Right renal cortex interstitium (tissue), 3 donors: ENCODE measurements around the gene ROPN1. TPM values are rescaled to one million over a fixed set of nuclear protein-coding genes. Genes with fewer than 3 reads are reported as not detected.
"Not testable (repeated sequence)": the region's sequence is repeated elsewhere in the genome, so short reads cannot be mapped to it uniquely, and the experiment has no call there.

ENCODE experiments used
- DNase-seq, 3 donors: peaks; one replicate each; pipeline ENCODE4 v3.0.0-alpha.2; 2013; ENCODE audit warnings: low read depth in 3 of 3, low spot score in 2 of 3
- polyA plus RNA-seq, 3 donors: library from polyadenylated mRNA; unstranded; fragments of 120-200 nt; gene quantifications; one replicate each; pipeline ENCODE4 v1.2.1, GENCODE V29; 2013; ENCODE audit not compliant: insufficient read length in 3 of 3

ROPN1 gene
- polyA plus RNA-seq, result not detected

DNA sequence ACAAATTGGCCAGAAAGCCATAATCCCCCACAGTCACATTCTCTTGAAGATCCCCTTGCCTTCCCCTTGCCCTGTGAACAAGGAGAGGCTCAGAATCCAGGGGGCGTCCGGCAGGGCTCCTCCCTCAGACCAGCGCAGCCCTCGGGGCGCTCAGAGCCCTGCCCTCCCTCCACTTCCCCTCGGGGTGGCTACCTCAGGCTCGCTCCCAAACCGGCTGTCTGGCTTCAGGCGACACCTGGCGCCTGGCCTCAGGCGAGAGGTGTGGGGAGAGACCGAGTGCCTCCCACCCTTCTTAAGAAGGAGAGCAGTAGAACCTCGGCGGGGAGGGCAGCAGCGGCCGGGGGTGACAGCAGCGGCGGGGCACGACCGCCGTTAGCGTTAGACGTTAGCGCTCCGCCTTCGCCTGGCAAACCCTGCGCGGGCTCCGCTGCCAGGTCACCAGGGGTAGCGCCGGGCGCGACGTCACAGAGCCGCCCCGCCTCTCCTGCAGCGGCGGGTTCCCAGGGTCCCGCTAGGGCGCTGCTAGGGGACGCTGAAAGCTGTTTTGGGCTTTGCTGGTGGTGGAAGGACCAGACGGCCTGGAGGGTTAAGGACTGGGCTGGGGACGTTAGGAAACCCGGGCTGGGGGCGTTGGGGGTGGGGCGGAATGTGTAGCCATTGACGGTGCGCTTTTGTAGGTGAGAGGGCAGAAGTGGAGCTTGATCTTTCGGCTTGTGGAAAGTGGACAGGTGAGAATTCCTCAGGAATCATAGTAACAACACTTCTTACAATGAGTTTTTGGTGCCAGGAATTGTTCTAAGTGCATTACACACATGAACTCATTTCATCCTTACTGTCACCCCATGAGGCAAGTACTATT, at the start of gene ROPN1:
TSS of gene ROPN1 (minus strand) at position 395 of the 859 bp plus-strand sequence. CDS start 11,643 bp downstream, outside the sequence.
- DNase-seq, result not testable (repeated sequence)

DNA sequence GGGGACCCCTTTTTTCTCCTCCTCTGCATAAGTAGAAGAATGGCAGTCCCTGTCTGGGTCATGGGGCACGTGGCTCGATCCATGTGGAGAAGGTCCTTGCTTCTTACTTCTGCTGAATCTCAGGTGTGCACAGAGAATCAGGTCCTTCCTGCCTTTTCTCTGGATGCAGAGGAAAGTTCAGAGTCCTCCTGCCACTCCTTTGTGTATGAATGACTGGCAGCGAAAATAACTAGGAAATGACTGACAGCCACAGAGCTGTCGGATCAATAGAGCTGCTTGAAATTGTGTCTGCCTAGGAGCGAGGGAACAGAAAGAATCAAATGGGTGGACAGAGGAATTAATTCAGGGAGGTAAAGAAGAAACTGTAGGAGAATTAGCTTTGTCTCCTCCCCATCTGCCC, 49.6 kb upstream of the ROPN1 start:
- no peak for DNase-seq

- no peak for DNase-seq
These were observed 45.4 kb upstream of the ROPN1 start for GRCh38 chr3:124037326-124037725.

DNA sequence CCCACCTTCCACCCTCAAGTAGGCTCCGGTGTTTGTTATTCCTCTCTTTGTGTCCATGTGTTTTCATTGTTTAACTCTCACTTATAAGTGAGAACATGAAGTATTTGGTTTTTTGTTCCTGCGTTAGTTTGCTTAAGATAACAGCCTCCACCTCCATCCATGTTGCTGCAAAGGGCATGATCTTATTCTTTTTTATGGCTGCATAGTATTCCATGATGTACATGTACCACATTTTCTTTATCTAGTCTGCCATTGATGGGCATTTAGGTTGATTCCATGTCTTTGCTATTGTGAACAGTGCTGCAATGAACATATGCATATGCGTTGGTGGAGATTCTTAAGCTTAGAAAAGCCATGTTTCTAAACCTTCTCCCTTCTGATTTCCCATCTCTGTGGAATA, 44.3 kb upstream of the ROPN1 start:
- not testable (repeated sequence) for DNase-seq

GRCh38 chr3:124035463-124036121, 43.7 kb upstream of the ROPN1 start:
- DNase-seq, result no peak

DNA sequence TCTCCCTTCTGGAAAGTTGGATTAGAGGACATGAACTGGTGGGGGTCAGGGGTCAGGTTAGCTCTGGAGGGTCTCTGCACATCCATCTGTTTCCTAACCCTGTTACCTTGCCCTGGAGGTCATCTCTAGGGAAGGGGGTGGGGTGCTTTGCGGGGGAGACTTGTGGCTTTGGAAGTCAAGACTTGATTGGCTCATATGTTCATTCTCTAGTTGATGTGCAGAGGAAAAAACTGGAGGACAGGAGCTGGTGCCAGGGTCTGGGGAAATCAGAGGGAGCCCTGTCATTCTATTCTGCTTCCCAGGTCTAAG, 42.9 kb upstream of the ROPN1 start:
- no peak for DNase-seq

DNA sequence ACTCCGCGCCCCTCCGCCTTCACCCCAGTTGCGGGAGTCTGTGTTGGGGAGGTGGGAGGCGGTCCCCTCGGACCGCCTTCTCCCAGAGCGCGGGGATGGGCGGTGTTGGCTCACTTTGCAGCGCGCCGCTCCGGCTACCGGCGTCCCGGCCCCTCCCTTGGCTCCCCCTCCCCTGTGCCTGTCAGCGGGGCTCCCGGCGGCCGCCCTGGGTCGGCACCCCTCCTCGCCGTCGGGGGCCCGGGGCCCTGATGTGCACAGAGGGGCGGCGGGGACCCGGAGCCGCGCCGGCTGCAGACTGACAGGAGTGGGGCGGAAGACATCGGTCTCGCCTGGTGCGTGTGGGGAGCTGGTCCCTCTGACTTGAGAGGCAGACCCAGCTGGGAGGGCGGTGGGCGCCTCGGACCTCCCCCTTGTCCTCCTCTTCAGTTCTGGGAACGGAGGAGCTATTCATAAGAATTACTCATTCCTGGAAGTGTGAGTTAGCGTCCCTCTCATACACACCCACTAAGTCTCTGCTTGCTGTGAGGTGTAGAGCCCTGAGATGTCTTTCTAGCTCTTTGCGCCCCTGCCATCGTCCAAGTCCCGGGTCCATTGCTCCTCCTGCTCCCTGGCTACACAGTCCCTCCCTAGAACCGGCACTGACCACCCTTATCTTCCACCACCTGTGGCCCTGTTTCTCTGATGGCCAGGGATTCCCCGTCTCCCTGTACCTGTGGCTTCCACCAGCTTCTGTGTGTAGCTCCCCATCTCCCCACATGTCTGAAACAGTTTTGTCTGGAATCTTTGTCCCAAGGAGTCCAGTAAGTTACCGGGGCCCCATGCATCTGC, 42.3 kb upstream of the ROPN1 start:
- DNase-seq, result no peak

DNA sequence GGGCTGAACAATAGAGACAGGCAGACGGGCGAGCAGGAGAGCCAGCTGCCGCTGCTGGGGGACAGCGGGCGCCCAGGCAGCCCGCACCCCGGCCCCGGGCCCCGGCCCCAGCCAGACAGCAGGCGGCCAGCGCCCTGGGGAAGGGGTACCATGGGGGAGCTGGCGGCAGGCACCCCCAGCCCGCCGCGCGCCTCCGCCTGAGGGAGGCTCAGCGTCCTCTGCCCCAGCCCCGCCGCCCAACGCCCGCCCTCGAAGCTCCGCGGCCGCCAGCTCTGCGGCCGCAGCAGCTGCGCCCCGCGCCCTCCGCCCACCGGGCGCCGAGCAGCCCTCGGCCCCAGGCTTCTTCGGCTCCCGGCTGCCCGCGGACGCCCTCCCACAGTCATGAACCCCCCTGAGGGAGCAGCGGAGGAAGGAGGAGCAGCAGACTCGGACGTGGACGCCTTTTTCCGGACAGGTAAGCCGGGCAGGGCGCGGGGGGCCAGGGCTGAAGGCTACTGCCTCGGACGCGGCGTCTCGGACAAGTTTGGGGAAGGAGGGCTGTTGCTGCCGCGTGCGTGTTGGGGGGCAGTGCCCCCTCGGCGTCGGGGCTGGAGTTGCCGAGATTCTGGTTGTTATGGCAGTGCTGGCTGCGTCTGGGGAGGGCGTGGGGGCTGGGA, 41.6 kb upstream of the ROPN1 start, which contains the start of gene KALRN:
TSS of gene KALRN (plus strand) at position 10 of the 656 bp plus-strand sequence.
- peak in 1 of 3 donors; percentile 7 for DNase-seq

- peak; percentile 56 to 69 (median 66) for DNase-seq
These were observed 41.0 kb upstream of the ROPN1 start for GRCh38 chr3:124032881-124033359.

GRCh38 chr3:124032311-124032880, 40.5 kb upstream of the ROPN1 start:
- peak in 2 of 3 donors; percentile 23 to 36 for DNase-seq

GRCh38 chr3:124026516-124026915, 34.6 kb upstream of the ROPN1 start:
- no peak for DNase-seq

- not testable (repeated sequence) for DNase-seq
These were observed 31.6 kb upstream of the ROPN1 start for GRCh38 chr3:124023531-124023930.

DNA sequence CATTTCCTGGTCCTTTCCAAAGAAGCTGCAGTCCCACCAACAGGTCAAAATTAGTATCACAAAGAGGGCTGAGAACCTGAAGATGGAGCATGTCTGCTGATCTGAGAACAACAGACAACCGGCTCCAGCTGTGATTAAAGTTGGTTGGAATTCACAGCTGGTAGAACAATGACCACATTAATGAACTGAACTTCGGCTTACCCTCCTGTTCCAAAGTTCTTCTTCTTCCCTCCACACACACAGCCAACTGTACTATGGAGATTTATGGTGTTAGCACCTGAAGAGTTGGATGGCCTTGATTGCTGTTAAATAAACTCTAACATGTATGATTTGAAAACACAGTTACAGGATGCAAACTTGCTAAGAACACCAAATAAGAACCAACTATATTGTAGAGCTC, 27.4 kb upstream of the ROPN1 start:
- no peak for DNase-seq

GRCh38 chr3:124017502-124017901, 25.6 kb upstream of the ROPN1 start:
- DNase-seq, result not testable (repeated sequence)

GRCh38 chr3:124016483-124016882, 24.6 kb upstream of the ROPN1 start:
- DNase-seq, result peak in 1 of 3 donors; percentile 17

DNA sequence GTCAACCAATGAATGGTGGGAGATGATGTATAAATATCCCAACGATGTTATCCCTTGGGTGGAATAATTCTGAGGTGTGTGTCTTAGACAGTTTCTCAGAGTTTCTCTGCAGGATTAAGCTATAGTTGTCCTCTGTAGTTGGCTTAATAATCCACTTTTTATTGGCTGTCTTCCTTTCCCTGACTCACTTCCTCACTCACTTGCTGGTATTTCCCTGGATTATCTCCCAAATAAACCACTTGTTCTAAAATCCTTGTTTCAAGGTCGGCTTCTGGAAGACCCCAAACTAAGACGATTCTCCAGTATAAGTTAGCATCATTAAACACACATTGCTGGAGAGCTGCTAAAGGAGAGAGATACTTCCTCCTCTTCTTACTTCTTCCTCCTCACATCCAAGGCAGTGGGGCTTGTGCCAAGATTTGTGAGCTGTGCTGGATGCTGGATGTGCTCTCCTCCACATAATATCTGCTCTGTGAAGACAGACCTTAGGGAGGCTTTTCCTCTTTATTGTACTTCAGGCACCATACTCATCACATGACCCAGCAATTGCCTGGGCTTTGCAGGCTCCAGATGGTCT, 22.5 kb upstream of the ROPN1 start:
- no peak for DNase-seq

GRCh38 chr3:124008321-124008720, 16.4 kb upstream of the ROPN1 start:
- DNase-seq, result not testable (repeated sequence)

- no peak for DNase-seq
These were observed 15.3 kb upstream of the ROPN1 start for GRCh38 chr3:124007186-124007585.

GRCh38 chr3:124002405-124003079, 10.6 kb upstream of the ROPN1 start:
- not testable (repeated sequence) for DNase-seq
